ENCODE measurements around the gene ADRA2B. TPM values are rescaled to one million over a fixed set of nuclear protein-coding genes. Genes with fewer than 3 reads are reported as not detected.

The ADRA2B gene
- polyA plus RNA-seq, 3 donors from 2014 or later = 0.83 TPM; not detected in 2

DNA sequence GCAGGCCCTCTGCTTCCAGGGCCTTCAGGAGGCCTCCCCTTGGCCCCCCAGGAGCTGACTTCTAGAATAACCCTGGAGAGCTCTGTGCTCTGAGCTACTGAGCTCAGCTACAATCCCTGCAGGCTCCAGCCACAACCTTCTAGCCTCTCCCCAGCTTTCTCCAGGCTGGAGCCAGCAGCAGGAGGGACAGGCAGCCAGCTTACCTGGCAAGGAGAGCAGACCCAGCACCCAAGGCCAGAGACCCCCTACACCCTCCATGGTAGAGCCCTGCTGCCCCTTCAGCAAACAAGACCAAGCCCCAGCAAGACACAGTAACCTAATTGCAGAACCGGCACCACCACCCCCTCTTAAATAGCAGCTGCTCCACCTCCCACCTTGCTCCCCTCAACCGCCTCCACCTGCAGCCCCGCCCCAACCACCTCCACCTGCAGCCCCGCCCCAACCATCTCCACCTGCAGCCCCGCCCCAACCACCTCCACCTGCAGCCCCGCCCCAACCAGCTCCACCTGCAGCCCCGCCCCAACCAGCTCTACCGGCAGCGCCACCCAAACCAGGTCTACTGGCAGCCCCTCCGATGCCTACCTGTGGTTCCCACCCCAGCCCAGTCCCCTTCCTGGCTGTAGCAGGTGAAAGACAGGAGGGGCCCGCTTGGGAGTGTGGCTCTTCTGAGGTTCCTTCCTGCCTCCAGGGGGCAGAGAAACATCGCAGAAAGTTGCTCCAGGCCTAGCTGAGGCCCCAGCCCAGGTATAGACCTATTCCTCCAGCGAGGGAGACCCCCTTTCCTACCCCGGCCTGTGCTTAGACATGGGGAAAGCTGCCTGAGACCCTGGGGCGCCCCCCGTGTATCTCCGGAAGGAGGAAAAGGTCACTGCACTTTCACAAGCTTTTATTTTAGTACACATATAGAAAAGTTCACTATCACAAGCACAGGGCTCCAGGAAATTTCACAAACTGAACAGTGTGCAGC, 22.1 kb upstream of the ADRA2B start, which contains the start of gene ASTL:
Gene ASTL, minus strand, starts transcription at position 324 of the 967 bp plus-strand sequence. Its CDS starts 66 bp downstream, at position 258.
- Mint-ChIP-seq H3K27me3 (ENCODE audit: low read depth in 3 of 3) (peaks cover 11 to 31% (median 15%) of the 10 kb centered on the region in 3 donors), H3K9me3 (no peaks in the 10 kb centered on the region), H3K27ac (peak within 1 kb of the TSS in 5 of 6 donors; percentile 64 to 87 (median 68)), H3K4me1 (peaks cover 43 to 49% of the 10 kb centered on the region in 2 donors), H3K4me3 (peak within 1 kb of the TSS in 2 of 5 donors; percentile 46 to 69), H3K36me3 (peaks cover 3 to 8% (median 4%) of the 10 kb centered on the region in 3 donors)
- peak; percentile 65 to 71 (median 68) for DNase-seq

DNA sequence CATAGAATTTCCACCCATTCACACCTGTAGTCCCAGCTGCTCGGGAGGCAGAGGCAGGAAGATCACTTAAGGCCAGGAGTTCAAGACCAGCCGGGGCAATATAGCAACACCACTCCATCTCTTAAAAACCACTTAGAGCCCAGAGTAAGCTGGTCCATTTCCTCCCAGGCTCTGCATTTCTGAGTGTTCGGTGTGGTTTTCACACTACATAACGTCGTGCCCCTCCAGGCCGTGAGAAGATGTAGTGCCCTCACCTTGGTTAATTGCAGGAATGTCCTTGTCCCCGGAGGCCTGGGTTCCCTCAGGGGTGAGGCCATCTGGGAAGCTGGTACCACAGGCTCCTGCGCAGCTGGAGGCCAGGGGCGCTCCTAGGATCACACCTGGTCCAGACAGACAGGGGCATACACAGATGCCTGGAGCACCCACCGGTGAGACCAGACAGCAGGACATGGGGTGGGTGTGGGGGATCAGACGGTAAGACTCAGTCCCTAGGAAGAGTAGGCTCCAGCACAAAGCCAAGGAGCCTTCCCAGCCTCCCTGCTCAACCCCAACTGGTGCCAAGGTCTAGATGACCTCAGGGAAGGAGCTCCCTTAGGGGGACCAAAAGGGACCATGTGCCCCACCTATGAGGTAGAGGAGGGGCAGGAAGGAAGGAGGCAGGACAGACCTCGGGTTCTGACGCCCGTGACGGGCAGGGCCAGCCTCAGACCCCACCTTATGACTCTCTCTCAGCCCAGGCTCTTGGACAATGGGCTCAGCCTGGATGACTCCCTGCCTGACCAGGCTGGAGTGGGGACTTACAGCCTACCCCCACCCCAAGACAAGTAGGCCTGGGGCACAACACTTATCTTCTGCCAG, 21.2 kb upstream of the ADRA2B start:
- H3K9me3 Mint-ChIP-seq = no peaks in the 10 kb centered on the region
- peaks cover 9 to 23% (median 11%) of the 10 kb centered on the region in 3 donors for H3K27me3 Mint-ChIP-seq (ENCODE audit: low read depth in 3 of 3)
- peak in 1 of 3 donors; percentile 51 for DNase-seq
- peaks cover 34 to 40% of the 10 kb centered on the region in 2 donors for H3K4me1 Mint-ChIP-seq
- peak overlapping the region in 1 of 5 donors; percentile 69 for H3K4me3 Mint-ChIP-seq
- H3K27ac Mint-ChIP-seq = peak overlapping the region in 5 of 6 donors; percentile 63 to 87 (median 68)
- H3K36me3 Mint-ChIP-seq = peaks cover 0 to 4% (median 3%) of the 10 kb centered on the region in 3 donors

DNA sequence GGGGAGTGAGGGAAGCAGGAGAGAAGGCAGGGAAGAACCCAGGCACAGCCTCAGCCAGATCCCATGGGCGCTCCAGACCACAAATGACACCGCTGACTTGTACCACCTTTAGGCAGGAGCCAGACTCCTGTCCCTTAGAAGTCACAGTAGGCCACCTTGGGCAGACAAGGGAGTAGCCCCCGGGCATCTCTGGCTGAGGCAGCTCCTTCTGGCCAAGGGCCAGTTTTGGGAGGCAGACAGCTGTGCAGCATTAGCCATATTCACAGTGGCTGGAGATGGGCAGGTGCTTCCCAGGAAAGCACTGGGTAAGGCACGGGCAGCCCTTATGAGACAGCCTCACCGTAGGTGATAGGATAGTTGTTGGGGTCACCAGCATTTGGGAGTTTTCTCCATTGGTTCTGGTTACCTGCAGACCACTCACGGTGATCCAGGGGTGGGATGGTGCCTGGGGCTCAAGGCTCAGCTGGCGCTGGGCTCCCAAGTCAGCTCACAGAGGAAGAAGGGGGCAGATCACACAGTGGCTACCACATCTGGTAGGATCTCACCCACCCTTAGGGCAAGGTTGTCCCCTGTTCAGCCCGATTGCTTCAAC, 19.9 kb upstream of the ADRA2B start:
- Mint-ChIP-seq H3K4me3 (peak overlapping the region in 1 of 5 donors; percentile 38), H3K27me3 (ENCODE audit: low read depth in 3 of 3) (peaks cover 3 to 11% (median 8%) of the 10 kb centered on the region in 3 donors), H3K9me3 (no peaks in the 10 kb centered on the region), H3K27ac (peak overlapping the region in 2 of 6 donors; percentile 19 to 39), H3K4me1 (peaks cover 24 to 27% of the 10 kb centered on the region in 2 donors), H3K36me3 (peaks cover 0 to 3% (median 0%) of the 10 kb centered on the region in 3 donors)
- DNase-seq = no peak

DNA sequence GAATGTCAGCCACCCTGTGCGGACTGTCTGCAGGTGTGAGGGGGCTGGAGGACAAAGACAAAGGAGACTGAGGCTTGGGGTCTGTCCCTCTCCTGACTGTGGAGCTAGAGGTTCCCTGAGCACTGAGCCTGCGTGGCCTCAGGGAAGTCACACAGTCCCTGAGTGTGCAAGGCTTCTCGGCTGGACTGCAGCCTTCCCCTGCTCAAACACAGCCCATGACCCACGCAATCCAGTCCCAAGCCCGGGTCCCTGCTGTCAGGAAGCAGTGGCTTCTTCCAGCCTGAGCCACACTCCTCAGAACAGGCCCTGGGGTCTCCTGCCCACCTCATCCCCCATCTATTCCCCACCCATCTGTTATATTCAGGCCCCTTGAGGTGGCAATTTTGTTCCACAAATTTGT, 19.2 kb upstream of the ADRA2B start:
- H3K27me3 Mint-ChIP-seq (ENCODE audit: low read depth in 3 of 3) = peaks cover 3 to 8% (median 8%) of the 10 kb centered on the region in 3 donors
- H3K4me1 Mint-ChIP-seq = peaks cover 23 to 25% of the 10 kb centered on the region in 2 donors
- H3K36me3 Mint-ChIP-seq = peaks cover 0 to 3% (median 0%) of the 10 kb centered on the region in 3 donors
- no peak for DNase-seq
- H3K9me3 Mint-ChIP-seq = no peaks in the 10 kb centered on the region
- H3K27ac Mint-ChIP-seq = peak overlapping the region in 2 of 6 donors; percentile 28 to 59
- H3K4me3 Mint-ChIP-seq = no peak overlapping the region

DNA sequence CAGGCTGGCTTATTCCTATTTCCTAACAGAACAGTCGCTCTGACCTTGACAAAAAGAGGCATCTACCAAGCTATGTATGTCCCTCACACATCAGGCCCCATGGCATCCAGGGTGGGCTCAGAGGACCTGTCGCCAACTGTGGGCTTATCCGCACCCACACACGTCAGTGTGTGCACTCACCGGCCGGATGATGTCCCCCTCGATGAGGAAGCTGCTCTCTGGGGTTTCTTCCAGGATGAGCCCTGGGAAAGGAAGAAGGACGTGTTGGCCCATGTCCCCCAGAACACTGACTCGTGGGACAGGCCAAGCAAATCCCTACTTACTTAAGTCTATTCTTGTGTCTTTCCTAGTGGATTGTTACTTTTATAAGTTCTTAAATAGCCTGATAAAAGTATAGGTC, 18.8 kb upstream of the ADRA2B start:
- peaks cover 0 to 3% (median 3%) of the 10 kb centered on the region in 3 donors for H3K36me3 Mint-ChIP-seq
- peak overlapping the region in 4 of 6 donors; percentile 13 to 59 (median 41) for H3K27ac Mint-ChIP-seq
- H3K9me3 Mint-ChIP-seq = no peaks in the 10 kb centered on the region
- H3K4me3 Mint-ChIP-seq = no peak overlapping the region
- peaks cover 27 to 30% of the 10 kb centered on the region in 2 donors for H3K4me1 Mint-ChIP-seq
- no peak for DNase-seq
- peaks cover 3 to 8% (median 7%) of the 10 kb centered on the region in 3 donors for H3K27me3 Mint-ChIP-seq (ENCODE audit: low read depth in 3 of 3)

DNA sequence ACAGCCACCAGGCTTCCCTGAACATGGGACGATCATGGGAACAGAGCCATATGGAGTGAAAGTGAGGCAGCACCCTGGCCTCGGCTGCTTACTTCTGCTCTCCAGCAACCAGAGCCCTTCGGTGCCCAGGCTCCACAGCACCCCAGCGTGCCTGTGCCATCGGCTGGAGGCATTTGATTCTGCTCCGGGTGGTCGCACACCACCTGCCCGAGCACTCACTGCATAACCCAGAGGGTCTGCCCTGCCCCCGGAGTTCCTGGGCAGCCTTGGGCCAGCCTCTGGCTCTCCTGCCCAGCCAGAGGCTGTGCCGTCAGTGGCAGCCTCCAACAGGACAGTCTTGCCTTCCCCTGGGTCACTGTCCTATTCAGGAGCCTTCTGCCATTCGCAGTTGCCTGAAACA, 18.1 kb upstream of the ADRA2B start:
- H3K27ac Mint-ChIP-seq = peak overlapping the region in 2 of 6 donors; percentile 54 to 59
- no peak overlapping the region for H3K4me3 Mint-ChIP-seq
- peaks cover 3 to 8% (median 7%) of the 10 kb centered on the region in 3 donors for H3K27me3 Mint-ChIP-seq (ENCODE audit: low read depth in 3 of 3)
- DNase-seq = no peak
- H3K4me1 Mint-ChIP-seq = peaks cover 29 to 30% of the 10 kb centered on the region in 2 donors
- peaks cover 0 to 3% (median 3%) of the 10 kb centered on the region in 3 donors for H3K36me3 Mint-ChIP-seq
- H3K9me3 Mint-ChIP-seq = no peaks in the 10 kb centered on the region

DNA sequence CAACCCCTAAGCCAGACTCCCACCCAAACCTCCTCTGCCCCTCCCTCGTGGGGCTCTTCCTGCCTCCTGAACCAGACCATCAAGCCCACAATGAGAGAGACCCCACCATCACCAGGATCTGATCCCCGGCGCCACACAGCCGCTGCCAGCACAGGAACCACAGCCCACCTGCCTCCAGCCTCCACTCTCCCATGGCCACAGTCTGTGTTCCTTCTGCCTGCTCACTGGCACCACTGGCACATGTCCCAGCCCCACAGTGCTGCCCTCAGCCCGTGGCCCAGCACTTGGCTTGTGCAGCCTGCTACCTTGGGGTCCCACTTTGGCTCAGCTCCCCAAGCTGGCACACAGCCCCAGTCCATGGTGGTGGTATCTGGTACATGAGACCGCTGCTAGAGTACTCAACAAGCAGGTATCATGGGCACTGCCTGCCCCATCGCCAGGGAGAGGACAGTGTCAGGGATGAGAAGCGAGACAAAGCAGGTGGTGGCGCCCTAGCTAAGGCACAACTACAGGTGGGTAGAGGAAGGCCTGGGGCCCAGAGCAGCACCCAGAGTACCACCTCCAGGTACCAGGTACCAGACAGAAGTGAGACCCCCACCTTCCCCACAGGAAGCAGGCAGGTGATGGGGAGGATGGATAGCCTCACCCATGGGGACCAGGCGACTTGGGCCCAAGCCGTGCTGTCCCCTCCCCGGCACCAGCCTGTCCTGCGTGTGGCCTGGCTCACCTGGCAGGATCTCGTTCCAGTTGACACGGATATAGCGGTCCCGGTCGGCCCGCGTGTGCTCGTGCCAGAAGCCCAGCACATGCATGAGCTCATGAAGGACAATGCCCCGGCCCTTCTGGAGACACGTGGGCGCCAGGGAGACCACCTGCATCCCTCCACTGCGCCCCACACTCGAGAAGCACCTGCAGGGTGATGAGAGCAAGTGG, 15.7 kb upstream of the ADRA2B start:
- H3K36me3 Mint-ChIP-seq = peaks cover under 1 to 3% (median 3%) of the 10 kb centered on the region in 3 donors
- H3K27me3 Mint-ChIP-seq (ENCODE audit: low read depth in 3 of 3) = peaks cover 1 to 4% (median 4%) of the 10 kb centered on the region in 3 donors
- H3K4me1 Mint-ChIP-seq = peaks cover 9% of the 10 kb centered on the region in 2 donors
- H3K4me3 Mint-ChIP-seq = peak overlapping the region in 1 of 5 donors; percentile 76
- DNase-seq = no peak
- H3K9me3 Mint-ChIP-seq = no peaks in the 10 kb centered on the region
- H3K27ac Mint-ChIP-seq = peak overlapping the region in 4 of 6 donors; percentile 23 to 98 (median 73)

DNA sequence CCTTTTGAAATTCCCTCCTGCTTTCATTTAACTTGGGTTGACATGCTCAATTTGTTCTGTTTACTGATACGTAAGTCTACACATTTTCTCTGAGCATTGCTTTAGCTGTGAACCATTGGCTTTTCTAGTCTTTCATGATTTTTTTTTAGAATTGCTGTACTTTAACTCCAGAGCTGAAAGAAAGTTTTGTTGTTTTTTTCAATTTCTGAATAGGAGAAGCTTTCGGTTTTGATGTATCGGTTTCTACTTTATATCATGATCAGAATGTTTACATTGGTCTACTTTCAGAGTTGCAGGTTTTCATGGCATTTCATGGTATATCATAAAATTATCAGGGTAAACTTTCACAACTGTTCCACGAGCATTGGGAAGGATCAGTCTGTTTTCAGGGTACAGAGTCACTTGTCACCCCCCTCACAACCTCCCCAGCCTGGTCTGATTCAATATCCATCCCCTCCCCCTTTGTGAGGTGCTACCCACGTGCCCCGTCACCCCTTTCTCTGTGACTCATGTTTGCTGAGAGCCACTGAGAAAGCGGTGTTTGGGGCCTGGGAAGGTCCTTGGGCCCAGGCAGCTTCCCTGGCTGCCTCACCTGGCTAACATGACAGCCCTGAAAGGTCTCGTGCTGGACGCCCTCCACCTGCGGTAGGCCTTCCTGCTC, 14.9 kb upstream of the ADRA2B start:
- peak in 1 of 3 donors; percentile 54 for DNase-seq
- H3K27me3 Mint-ChIP-seq (ENCODE audit: low read depth in 3 of 3) = peaks cover 0 to 4% (median 1%) of the 10 kb centered on the region in 3 donors
- H3K4me3 Mint-ChIP-seq = peak overlapping the region in 1 of 5 donors; percentile 76
- H3K36me3 Mint-ChIP-seq = peaks cover 3 to 7% (median 5%) of the 10 kb centered on the region in 3 donors
- peaks cover 6% of the 10 kb centered on the region in 2 donors for H3K4me1 Mint-ChIP-seq
- H3K27ac Mint-ChIP-seq = peak overlapping the region; percentile 7 to 98 (median 44)
- no peaks in the 10 kb centered on the region for H3K9me3 Mint-ChIP-seq

DNA sequence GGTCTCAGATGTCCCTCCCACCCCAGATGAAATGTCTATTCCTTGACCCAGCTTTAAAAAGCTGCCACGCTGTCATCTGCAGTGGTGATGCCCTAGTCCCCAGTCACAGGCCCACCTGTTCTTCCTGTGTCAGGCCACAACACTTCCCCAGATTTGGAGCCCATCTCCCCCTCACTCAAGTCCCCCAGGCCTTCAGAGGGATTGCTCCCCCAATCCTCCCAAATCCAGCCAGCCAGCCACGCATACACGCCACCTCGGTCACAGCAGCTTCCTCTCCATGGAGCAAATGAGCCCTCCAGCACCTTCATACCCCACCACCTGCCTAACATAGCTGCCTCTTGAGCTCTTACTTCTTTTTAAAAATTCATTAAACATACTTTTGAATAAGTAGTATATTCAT, 14.1 kb upstream of the ADRA2B start:
- Mint-ChIP-seq H3K36me3 (peaks cover 3 to 12% (median 9%) of the 10 kb centered on the region in 3 donors), H3K27ac (peak overlapping the region; percentile 45 to 98 (median 62)), H3K4me1 (peaks cover 6% of the 10 kb centered on the region in 2 donors)

DNA sequence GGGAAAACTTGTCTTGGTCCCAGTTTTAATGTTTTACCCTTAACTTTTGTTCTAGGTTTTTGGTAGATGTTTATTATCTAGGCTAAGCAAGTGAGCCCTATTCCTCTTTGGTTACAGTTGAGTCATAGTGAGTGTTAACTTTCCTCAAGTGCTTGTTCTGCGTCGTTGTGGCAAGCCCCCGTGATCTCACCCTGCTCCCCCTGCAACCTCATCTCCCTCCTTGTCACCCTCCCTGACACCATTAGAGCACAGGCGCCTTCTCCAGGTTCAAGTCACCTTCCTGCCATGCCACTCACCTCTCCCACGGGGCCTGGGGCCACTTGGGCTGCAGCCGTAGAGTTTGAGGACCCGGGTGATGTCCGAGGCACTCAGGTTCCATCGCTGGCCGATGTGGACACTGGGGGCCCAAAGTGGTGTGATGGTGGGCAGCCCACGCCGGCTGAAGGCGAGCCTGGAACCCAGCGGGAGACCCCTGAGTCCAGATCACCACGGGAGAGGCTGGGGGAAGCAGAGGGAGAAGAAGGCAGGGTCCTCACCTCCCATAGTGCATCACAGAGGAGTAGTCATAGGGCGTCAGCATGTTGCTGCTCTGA, 13.3 kb upstream of the ADRA2B start:
- DNase-seq = peak in 1 of 3 donors; percentile 66
- Mint-ChIP-seq H3K9me3 (no peaks in the 10 kb centered on the region), H3K4me3 (peak overlapping the region in 2 of 5 donors; percentile 52 to 69)

More for the DNA sequence above, 14.1 kb upstream of the ADRA2B start:
- Mint-ChIP-seq H3K27me3 (ENCODE audit: low read depth in 3 of 3) (peaks cover 0 to 4% (median 0%) of the 10 kb centered on the region in 3 donors), H3K4me3 (peak overlapping the region in 2 of 5 donors; percentile 2 to 35), H3K9me3 (no peaks in the 10 kb centered on the region)
- DNase-seq = no peak

DNA sequence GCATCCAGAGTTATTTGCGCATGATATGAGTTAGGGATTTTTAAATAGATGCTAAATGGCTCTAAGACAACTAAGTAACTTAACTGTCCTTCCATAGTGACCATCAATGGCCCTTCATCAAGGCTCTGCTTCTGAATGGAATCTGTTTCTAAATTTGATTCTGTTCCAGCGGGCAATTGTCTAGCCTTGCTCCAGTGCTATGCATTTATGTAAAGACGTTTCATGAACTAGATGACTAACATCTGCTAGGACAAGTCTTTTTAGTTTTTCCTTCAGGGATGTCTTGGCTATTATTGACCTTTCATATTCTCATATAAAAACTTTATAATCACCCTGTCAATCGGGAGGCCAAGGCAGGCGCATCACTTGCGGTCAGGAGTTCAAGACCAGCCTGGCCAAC, 12.1 kb upstream of the ADRA2B start:
- H3K27ac Mint-ChIP-seq = peak overlapping the region in 1 of 6 donors; percentile 69
- no peak for DNase-seq
- no peaks in the 10 kb centered on the region for H3K9me3 Mint-ChIP-seq
- H3K36me3 Mint-ChIP-seq = peaks cover 3 to 9% (median 9%) of the 10 kb centered on the region in 3 donors
- H3K4me1 Mint-ChIP-seq = peaks cover 6% of the 10 kb centered on the region in 2 donors
- H3K27me3 Mint-ChIP-seq (ENCODE audit: low read depth in 3 of 3) = no peaks in the 10 kb centered on the region
- no peak overlapping the region for H3K4me3 Mint-ChIP-seq

More for the DNA sequence above, 13.3 kb upstream of the ADRA2B start:
- Mint-ChIP-seq H3K4me1 (peaks cover 6% of the 10 kb centered on the region in 2 donors), H3K27me3 (ENCODE audit: low read depth in 3 of 3) (no peaks in the 10 kb centered on the region), H3K27ac (peak overlapping the region in 3 of 6 donors; percentile 61 to 98 (median 76)), H3K36me3 (peaks cover 3 to 9% (median 9%) of the 10 kb centered on the region in 3 donors)
